ENCODE measurements around the gene GLB1L3. TPM values are rescaled to one million over a fixed set of nuclear protein-coding genes. Genes with fewer than 3 reads are reported as not detected.

Gene GLB1L3
- total RNA-seq, 2 experiments from 2014 or later: 6.9 TPM

DNA sequence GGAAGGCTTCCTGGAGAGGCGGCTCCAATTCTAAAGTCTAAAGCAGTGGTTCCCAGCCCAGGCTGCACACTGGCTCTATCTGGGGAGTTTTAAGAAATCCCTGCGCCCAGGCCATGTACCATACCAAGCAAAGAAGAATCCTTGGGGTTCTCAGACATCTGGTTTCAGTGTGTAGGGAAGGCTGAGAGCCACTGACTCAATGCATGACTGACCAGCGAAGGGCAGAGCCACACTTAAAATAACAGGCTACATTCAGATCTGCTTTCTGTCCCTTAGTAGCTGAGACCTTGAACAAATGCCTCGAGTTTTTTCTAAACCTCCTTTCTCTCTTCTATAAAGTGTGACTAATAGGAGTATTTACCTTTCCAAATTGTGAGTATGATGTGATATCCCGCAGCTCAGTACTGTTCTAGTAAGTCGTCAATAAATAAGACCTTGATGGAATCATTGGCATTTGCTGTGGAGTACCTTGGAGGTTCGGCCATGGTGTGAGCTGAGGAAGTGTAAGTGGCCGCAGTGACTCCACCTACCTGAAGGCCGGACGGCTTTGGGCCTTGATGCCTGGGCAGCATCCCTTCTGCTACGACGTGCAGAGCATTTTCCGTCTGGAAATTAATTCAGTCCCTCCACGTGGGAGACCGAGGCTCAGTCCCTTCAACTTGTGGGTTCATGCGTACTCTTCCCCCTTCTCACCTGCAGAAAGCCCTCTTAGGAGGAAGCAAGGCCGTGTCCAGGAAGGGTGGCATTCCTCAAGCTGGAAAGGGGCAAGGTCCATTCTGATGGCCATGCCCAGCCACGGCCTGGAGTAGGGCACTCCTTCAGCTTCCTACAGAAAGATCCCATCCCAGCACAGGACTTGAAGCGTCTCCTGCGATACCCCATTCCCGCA is 80.7 kb downstream of the GLB1L3 start:
- DNase-seq: no peak
- ChIA-PET CTCF (interaction anchor here (1.3 kb wide), 1 partner anchor 243 kb away, joined by 3 read pairs; no protein-coding TSS in a partner anchor), POLR2A (no interaction called here)
- Mint-ChIP-seq H3K27me3 (peaks cover 3% of the 10 kb centered on the region), H3K4me3 (no peak overlapping the region), H3K9me3 (no peaks in the 10 kb centered on the region), H3K36me3 (ENCODE audit: low read depth) (no peaks in the 10 kb centered on the region), H3K4me1 (peaks cover 26% of the 10 kb centered on the region), H3K27ac (no peak overlapping the region)

DNA sequence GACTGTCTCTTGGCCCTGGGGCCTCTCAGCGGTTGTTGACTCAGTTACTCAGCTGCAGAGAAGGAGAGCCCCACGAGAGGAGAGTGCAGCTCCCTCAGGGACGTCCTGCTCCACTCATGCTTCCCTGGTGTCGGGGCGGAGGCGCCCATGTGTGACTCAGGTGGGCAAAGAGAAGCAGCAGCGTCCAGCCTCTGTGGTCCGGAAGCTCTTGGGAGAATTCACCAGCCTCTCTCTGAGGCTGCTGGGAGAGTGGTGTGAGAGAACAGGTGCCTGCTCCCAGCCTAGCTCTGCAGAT is 81.3 kb downstream of the GLB1L3 start:
- CTCF ChIA-PET: interaction anchor here (1.3 kb wide), 1 partner anchor 242 kb away, joined by 3 read pairs; no protein-coding TSS in a partner anchor
- Mint-ChIP-seq H3K4me3 (no peak overlapping the region), H3K27ac (no peak overlapping the region), H3K4me1 (peaks cover 27% of the 10 kb centered on the region), H3K27me3 (peaks cover 3% of the 10 kb centered on the region), H3K36me3 (ENCODE audit: low read depth) (no peaks in the 10 kb centered on the region), H3K9me3 (no peaks in the 10 kb centered on the region)
- DNase-seq: no peak
- POLR2A ChIA-PET: no interaction called here

DNA sequence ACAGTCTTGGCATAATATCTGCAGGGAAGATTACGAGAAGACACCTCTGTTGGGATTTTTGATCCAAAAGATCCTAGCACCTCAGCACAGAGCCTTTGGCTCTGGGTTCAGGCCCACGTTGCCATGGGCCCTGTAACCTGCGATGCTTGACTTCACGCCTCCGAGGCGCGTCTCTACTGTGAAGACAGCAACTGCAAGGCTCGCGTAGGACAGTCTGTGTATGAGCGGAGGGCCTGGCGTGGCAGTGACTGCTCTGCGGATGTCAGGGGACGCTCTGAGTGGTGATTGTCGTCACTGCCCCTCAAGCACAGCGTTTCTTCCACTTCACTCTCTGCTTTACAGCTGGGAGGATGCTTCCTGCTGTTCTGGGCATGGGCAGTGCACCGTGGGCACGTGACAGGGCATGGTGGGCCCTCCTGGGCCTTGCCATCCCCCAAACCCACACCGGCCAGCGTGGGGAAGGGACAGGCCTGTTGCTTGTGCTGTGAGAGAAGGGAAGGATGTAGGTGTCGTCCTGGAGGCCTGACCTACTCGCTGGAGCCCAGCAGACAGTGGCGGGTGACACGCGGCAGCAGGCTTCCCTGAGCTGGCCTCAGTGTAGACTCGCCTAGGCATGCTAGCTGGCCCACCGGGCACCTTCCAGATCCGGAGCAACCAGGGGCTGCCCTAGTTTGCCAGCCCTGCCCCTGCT is 82.1 kb downstream of the GLB1L3 start:
- ChIA-PET CTCF (interaction anchor here (2.3 to 2.5 kb wide), 2 partner anchors 9 to 225 kb away, joined by 9 to 10 read pairs; no protein-coding TSS in a partner anchor), POLR2A (no interaction called here)
- DNase-seq: no peak
- H3K9me3 Mint-ChIP-seq: no peaks in the 10 kb centered on the region
- no peak overlapping the region for H3K27ac Mint-ChIP-seq
- no peaks in the 10 kb centered on the region for H3K36me3 Mint-ChIP-seq (ENCODE audit: low read depth)
- H3K27me3 Mint-ChIP-seq: peaks cover 3% of the 10 kb centered on the region
- peaks cover 27% of the 10 kb centered on the region for H3K4me1 Mint-ChIP-seq
- no peak overlapping the region for H3K4me3 Mint-ChIP-seq

DNA sequence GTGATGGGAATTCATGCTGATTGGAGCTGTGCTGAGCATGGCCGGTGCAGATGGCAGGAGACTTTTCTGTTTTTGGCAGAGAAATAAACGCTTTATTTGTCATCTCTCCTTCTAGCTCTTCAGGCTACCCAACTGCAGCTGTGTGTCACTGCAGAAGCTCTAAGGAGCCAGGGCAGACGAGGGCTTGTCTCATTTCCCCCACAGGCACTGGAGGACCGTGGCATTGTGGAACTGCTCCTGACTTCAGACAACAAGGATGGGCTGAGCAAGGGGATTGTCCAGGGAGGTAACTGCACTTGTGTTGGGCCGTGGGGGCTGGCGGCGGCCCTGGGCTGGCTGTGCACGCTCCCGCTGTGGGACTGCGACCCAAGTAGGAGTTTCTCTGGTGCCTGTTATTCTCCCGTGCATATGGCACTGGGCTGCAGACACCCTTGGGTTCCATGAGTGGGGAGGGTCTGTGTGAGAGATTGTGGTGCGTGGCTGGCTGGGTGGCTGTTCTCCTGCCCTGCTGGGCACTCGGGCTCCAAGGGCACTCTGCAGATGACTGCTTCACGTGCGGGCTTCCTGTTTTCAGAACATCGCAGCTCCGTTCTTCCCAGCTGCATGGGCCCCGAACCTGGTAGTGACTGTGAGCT is 82.8 kb downstream of the GLB1L3 start:
- H3K4me1 Mint-ChIP-seq: peaks cover 27% of the 10 kb centered on the region
- peaks cover 3% of the 10 kb centered on the region for H3K27me3 Mint-ChIP-seq
- H3K36me3 Mint-ChIP-seq (ENCODE audit: low read depth): no peaks in the 10 kb centered on the region
- no peak overlapping the region for H3K27ac Mint-ChIP-seq
- no peaks in the 10 kb centered on the region for H3K9me3 Mint-ChIP-seq
- POLR2A ChIA-PET: no interaction called here
- no peak overlapping the region for H3K4me3 Mint-ChIP-seq
- DNase-seq: no peak
- CTCF ChIA-PET: interaction anchor here (0.8 to 2.5 kb wide), 6 partner anchors 10 to 501 kb away, joined by 3 to 10 read pairs (median 5); partner anchors contain the start of gene B3GAT1

DNA sequence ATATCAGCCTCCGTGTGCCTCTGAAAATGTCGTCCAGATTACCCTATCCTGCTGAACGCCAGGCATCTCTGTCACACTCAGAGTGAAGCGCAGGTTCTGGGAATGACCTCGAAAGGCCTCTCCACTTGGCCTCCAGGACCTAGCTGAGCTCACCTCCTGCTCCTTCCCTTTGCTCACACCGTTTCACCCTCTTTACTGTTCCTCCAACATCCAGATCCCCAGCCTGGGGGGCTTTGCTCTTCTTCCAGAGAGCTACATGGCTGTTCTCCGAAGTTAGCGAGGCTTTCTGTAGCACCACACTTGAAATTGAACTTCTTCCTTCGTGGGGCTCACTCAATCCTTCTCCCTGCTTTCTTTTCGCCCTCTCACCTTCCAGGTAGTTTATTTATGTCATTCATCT is 83.5 kb downstream of the GLB1L3 start:
- ChIA-PET CTCF (interaction anchor here (0.7 to 2.5 kb wide), 8 partner anchors 10 to 500 kb away, joined by 3 to 10 read pairs (median 4); partner anchors contain the start of gene B3GAT1), POLR2A (no interaction called here)
- Mint-ChIP-seq H3K27ac (no peak overlapping the region), H3K36me3 (ENCODE audit: low read depth) (no peaks in the 10 kb centered on the region), H3K4me3 (no peak overlapping the region), H3K27me3 (peaks cover 3% of the 10 kb centered on the region), H3K4me1 (peaks cover 27% of the 10 kb centered on the region), H3K9me3 (no peaks in the 10 kb centered on the region)
- DNase-seq: no peak

DNA sequence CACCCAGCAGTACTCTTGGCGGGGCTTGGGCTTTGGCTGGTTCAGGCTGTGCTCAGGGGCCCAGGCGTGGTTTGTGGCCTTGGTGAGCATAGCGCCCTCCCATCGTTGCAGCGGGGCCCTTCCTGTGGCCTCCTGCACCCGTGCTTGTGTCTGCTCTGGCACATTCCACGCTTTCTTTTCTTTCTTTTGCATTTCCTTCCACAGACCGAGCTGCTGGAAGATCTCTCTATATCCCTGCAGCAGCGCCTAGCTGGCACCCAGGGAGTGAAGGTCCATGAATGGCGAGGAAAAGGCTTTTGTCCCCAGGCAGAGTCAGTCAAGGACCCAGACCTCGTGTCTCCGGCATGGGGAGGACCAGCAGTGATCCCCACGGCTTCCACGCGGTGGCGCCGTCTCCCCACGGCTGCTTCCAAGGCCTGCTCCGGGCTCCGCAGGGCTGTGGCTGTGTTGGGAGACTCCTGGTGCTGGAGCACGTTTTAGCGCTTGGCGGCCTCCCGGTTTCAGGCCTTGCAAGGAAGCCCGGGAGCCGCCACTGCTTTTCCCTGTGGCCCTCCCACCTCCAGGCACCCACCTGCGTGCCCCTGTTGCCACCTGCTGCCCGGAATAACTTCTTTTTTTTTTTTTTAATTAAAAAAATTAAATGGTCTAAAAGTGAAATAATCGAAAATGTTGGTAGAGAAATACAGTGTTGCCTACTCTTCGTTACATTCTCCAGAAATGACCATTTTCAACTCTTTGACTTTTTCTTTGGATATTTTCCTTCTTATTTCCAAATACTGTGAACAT is 84.1 kb downstream of the GLB1L3 start:
- Mint-ChIP-seq H3K4me1 (peaks cover 24% of the 10 kb centered on the region), H3K4me3 (no peak overlapping the region), H3K27ac (no peak overlapping the region)

DNA sequence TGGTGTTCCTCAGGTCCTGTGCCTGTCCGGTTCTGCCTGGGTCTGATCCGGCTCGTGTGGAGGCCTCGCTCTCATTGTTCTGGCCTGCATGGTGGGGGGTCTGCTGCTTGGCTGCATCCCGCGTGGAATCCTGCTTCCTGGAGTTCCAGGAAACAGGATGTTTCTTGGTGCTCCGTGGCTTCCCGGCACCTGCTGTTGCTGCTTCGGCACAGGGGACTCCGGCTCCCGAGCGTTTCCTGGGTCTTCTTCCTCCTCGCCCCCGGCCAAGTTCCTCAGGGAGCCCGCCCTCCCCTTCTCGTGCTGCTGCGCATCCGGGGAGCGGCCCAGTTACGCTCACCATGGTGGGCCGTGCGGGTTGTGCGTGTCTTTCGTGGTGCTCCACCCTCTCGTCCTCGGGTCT is 85.5 kb downstream of the GLB1L3 start:
- Mint-ChIP-seq H3K4me1 (peaks cover 22% of the 10 kb centered on the region), H3K27me3 (no peaks in the 10 kb centered on the region), H3K9me3 (no peaks in the 10 kb centered on the region), H3K27ac (no peak overlapping the region), H3K4me3 (no peak overlapping the region), H3K36me3 (ENCODE audit: low read depth) (no peaks in the 10 kb centered on the region)
- POLR2A ChIA-PET: no interaction called here
- DNase-seq: no peak
- CTCF ChIA-PET: no interaction called here

More for the DNA sequence above, 84.1 kb downstream of the GLB1L3 start:
- ChIA-PET CTCF (interaction anchor here (0.7 to 2.5 kb wide), 8 partner anchors 11 to 500 kb away, joined by 3 to 10 read pairs (median 4); partner anchors contain the start of gene B3GAT1), POLR2A (no interaction called here)
- no peaks in the 10 kb centered on the region for H3K36me3 Mint-ChIP-seq (ENCODE audit: low read depth)
- H3K27me3 Mint-ChIP-seq: no peaks in the 10 kb centered on the region
- peak; percentile 85 for DNase-seq
- H3K9me3 Mint-ChIP-seq: no peaks in the 10 kb centered on the region

DNA sequence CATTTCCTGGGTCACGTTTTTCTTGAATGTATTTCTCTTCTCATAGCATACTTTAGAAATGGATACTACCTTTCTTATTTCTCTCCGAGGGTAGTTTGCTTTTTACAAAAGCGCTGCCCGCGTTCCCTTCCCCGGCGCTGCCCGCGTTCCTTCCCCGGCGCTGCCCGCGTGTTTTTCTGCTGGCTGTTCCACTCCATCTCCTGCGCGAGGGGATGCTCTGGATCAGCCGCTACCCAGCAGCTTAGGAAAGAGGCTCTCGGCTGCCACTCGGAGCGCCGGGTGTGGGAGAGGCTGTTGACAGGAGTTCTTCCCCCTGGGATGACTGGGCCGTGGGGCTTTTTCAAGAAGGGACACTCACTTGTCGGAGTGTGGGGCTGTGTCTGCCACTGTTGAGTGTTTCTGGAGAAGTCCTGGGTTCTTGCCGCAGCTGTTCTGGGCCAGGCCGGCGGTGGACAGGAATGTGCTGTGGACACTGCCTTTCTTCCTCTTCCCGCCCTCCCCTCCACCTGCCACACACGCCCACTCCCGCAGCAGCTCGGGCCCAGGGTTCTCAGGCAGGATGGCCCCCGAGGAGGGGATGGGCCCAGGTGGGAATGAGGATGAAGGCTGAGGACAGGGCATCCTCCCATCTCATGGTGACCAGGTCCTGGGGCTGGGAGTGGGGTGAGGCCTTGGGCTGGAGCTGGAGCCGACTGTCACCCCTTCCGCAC is 86.2 kb downstream of the GLB1L3 start:
- H3K27ac Mint-ChIP-seq: no peak overlapping the region
- DNase-seq: no peak
- no peaks in the 10 kb centered on the region for H3K27me3 Mint-ChIP-seq
- H3K4me1 Mint-ChIP-seq: peaks cover 22% of the 10 kb centered on the region
- H3K36me3 Mint-ChIP-seq (ENCODE audit: low read depth): no peaks in the 10 kb centered on the region
- H3K4me3 Mint-ChIP-seq: no peak overlapping the region
- POLR2A ChIA-PET: no interaction called here
- no peaks in the 10 kb centered on the region for H3K9me3 Mint-ChIP-seq
- CTCF ChIA-PET: no interaction called here

DNA sequence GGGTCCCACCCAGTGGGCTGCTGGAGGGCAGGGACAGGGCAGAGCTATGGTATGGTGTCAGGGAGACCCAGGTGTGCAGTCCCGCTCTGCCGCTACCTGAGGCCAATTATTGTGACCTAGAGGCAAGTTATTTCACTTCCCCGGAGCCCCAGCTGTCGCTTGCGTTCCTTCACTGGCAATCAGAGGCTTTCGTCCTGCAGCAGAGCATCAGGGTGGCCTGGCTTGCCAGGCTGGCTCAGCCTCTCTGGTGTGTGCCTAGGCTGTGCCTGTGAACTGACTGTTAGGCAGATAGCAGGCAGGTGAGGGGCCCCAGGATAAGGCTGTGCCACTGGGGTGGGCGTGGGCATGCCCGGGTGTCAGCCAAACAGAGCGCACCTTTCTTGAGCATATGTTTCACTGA is 87.0 kb downstream of the GLB1L3 start:
- H3K36me3 Mint-ChIP-seq (ENCODE audit: low read depth): no peaks in the 10 kb centered on the region
- H3K4me1 Mint-ChIP-seq: peaks cover 22% of the 10 kb centered on the region
- no peaks in the 10 kb centered on the region for H3K27me3 Mint-ChIP-seq
- POLR2A ChIA-PET: no interaction called here
- DNase-seq: no peak
- H3K27ac Mint-ChIP-seq: no peak overlapping the region
- H3K9me3 Mint-ChIP-seq: no peaks in the 10 kb centered on the region
- CTCF ChIA-PET: no interaction called here
- H3K4me3 Mint-ChIP-seq: no peak overlapping the region

DNA sequence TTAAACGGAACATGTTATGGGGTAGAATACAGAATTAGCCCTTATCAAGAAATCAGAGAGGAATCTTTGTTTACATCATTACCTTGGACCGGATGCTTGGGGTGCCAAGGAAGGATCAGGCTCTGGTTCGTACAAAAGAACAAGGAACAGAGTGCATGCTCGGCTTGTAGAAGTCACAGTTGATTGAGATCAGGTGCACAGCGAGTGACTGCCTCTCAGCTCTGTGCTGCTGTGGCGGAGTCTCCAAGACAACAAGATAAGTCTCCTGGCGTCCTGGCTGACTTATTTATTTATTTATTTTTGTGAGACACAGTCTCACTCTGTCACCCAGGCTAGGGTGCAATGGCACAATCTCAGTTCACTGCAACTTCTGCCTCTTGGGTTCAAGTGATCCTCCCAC is 87.4 kb downstream of the GLB1L3 start:
- DNase-seq: no peak
- H3K4me3 Mint-ChIP-seq: no peak overlapping the region
- no peak overlapping the region for H3K27ac Mint-ChIP-seq
- ChIA-PET CTCF (no interaction called here), POLR2A (no interaction called here)
- peaks cover 22% of the 10 kb centered on the region for H3K4me1 Mint-ChIP-seq
- no peaks in the 10 kb centered on the region for H3K27me3 Mint-ChIP-seq
- no peaks in the 10 kb centered on the region for H3K36me3 Mint-ChIP-seq (ENCODE audit: low read depth)
- H3K9me3 Mint-ChIP-seq: no peaks in the 10 kb centered on the region

DNA sequence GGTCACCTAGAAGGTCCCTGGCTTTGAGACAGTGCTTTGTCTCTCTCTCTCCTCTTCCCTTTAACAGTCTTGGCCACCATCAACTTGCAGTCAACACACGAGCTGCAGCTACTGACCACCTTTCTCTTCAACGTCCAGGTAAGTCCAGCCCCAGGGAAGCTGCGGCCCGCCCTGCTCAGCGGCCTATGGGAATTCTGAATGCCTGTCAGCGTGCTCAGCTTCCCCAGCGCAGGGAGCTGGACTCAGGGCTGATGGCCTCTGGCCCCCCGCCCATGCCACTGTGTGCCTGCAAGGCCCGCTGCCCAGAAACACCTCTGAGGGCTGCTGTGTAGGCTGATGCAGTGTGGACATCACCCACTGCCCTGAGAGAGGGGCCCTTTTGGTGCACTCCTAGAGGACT is 88.1 kb downstream of the GLB1L3 start:
- Mint-ChIP-seq H3K9me3 (no peaks in the 10 kb centered on the region), H3K36me3 (ENCODE audit: low read depth) (no peaks in the 10 kb centered on the region), H3K27me3 (no peaks in the 10 kb centered on the region), H3K4me3 (no peak overlapping the region), H3K4me1 (peaks cover 22% of the 10 kb centered on the region), H3K27ac (no peak overlapping the region)
- CTCF ChIA-PET: no interaction called here
- POLR2A ChIA-PET: interaction anchor here (0.6 kb wide), 1 partner anchor 251 kb away, joined by 3 read pairs; no protein-coding TSS in a partner anchor
- no peak for DNase-seq

All from activated CD4-positive, alpha-beta memory T cell treated with anti-CD3 and anti-CD28 coated beads, Interleukin-2, amount 10 ng/mL, durations not matched to agents 7 days and 5 days (primary cell).